Activated CD8-positive, alpha-beta T cell treated with anti-CD3 and anti-CD28 coated beads, Interleukin-2, amount 10 ng/mL, durations not matched to agents 7 days and 5 days (primary cell): ENCODE measurements around the gene VIPAS39. TPM values are rescaled to one million over a fixed set of nuclear protein-coding genes. Genes with fewer than 3 reads are reported as not detected.

Source experiments
- ATAC-seq: fragments of 150-1000 bp; cut with Tn5 transposase; one replicate; pipeline ENCODE4 v1.10.0; 2021; ENCODE audit warnings: moderate library complexity
- CTCF ChIA-PET: fragments of 350-600 bp; sonication (Branson Sonifier 250); formaldehyde crosslinking; loops from one replicate; lab custom pipeline; 2021; ENCODE audit warnings: antibody characterized with exemption; lab: Charles Lee
- POLR2A ChIA-PET: fragments of 350-600 bp; sonication (Branson Sonifier 250); formaldehyde crosslinking; loops from one replicate; lab custom pipeline; 2021; ENCODE audit warnings: antibody characterized with exemption; lab: Charles Lee
- DNase-seq: peaks from one replicate; pipeline ENCODE4 v3.0.0-alpha.2; 2020
- H3K27ac Mint-ChIP-seq: one replicate; pipeline ENCODE4 v1.8.0; 2021; ENCODE audit warnings: mild to moderate bottlenecking, mixed read lengths
- H3K27me3 Mint-ChIP-seq: one replicate; pipeline ENCODE4 v1.8.0; 2021; ENCODE audit warnings: low read depth, mixed read lengths
- H3K36me3 Mint-ChIP-seq: one replicate; pipeline ENCODE4 v1.8.0; 2021; ENCODE audit warnings: low read depth, mixed read lengths
- H3K4me1 Mint-ChIP-seq: one replicate; pipeline ENCODE4 v1.8.0; 2021; ENCODE audit warnings: low read depth, mixed read lengths
- H3K4me3 Mint-ChIP-seq: one replicate; pipeline ENCODE4 v1.8.0; 2021; ENCODE audit warnings: mild to moderate bottlenecking, mixed read lengths
- H3K9me3 Mint-ChIP-seq: one replicate; pipeline ENCODE4 v1.8.0; 2022; ENCODE audit warnings: mixed read lengths; ENCODE audit not compliant: insufficient read depth
- total RNA-seq, 2 experiments: library from RNA; stranded (reverse); gene quantifications; one replicate each; pipeline ENCODE4 v1.2.3, GENCODE V29; 2021

Gene VIPAS39
- total RNA-seq, 2 experiments from 2014 or later, result 18.4 to 19.3 TPM

GRCh38 chr14:77485901-77486678 is 28.7 kb upstream of the VIPAS39 start:
- Mint-ChIP-seq H3K9me3 (no peaks in the 10 kb centered on the region), H3K27me3 (no peaks in the 10 kb centered on the region), H3K36me3 (no peaks in the 10 kb centered on the region), H3K27ac (no peak overlapping the region), H3K4me3 (no peak overlapping the region), H3K4me1 (no peaks in the 10 kb centered on the region)
- DNase-seq, result no peak
- ChIA-PET CTCF (interaction anchor here (1.5 kb wide), 1 partner anchor 27 kb away, joined by 5 read pairs; no protein-coding TSS in a partner anchor), POLR2A (no interaction called here)
- no peak for ATAC-seq

- Mint-ChIP-seq H3K4me3 (no peak overlapping the region), H3K27me3 (no peaks in the 10 kb centered on the region), H3K27ac (no peak overlapping the region), H3K9me3 (no peaks in the 10 kb centered on the region), H3K36me3 (no peaks in the 10 kb centered on the region), H3K4me1 (no peaks in the 10 kb centered on the region)
- POLR2A ChIA-PET, result no interaction called here
- ATAC-seq, result no peak
- CTCF ChIA-PET, result no interaction called here
- no peak for DNase-seq
Observed at GRCh38 chr14:77485256-77485655, 27.9 kb upstream of the VIPAS39 start.

GRCh38 chr14:77482422-77482821 is 25.0 kb upstream of the VIPAS39 start:
- DNase-seq (no peak), ATAC-seq (no peak)
- no peaks in the 10 kb centered on the region for H3K9me3 Mint-ChIP-seq
- H3K4me1 Mint-ChIP-seq, result no peaks in the 10 kb centered on the region
- ChIA-PET CTCF (interaction anchor here (0.8 kb wide), 1 partner anchor 23 kb away, joined by 3 read pairs; no protein-coding TSS in a partner anchor), POLR2A (no interaction called here)
- H3K27ac Mint-ChIP-seq, result no peak overlapping the region
- no peak overlapping the region for H3K4me3 Mint-ChIP-seq
- H3K27me3 Mint-ChIP-seq, result no peaks in the 10 kb centered on the region
- H3K36me3 Mint-ChIP-seq, result no peaks in the 10 kb centered on the region

- no peak for DNase-seq
- no peaks in the 10 kb centered on the region for H3K27me3 Mint-ChIP-seq
- POLR2A ChIA-PET, result no interaction called here
- no peak for ATAC-seq
- H3K27ac Mint-ChIP-seq, result no peak overlapping the region
- CTCF ChIA-PET, result interaction anchor here (2.1 kb wide), 1 partner anchor 20 kb away, joined by 10 read pairs; no protein-coding TSS in a partner anchor
- no peak overlapping the region for H3K4me3 Mint-ChIP-seq
- no peaks in the 10 kb centered on the region for H3K9me3 Mint-ChIP-seq
- no peaks in the 10 kb centered on the region for H3K4me1 Mint-ChIP-seq
- H3K36me3 Mint-ChIP-seq, result no peaks in the 10 kb centered on the region
Observed at GRCh38 chr14:77478796-77479195, 21.4 kb upstream of the VIPAS39 start.

GRCh38 chr14:77478029-77478428 is 20.6 kb upstream of the VIPAS39 start:
- ATAC-seq, result no peak
- no peak overlapping the region for H3K27ac Mint-ChIP-seq
- ChIA-PET POLR2A (no interaction called here), CTCF (interaction anchor here (2.1 kb wide), 1 partner anchor 19 kb away, joined by 10 read pairs; no protein-coding TSS in a partner anchor)
- no peaks in the 10 kb centered on the region for H3K27me3 Mint-ChIP-seq
- no peak for DNase-seq
- no peak overlapping the region for H3K4me3 Mint-ChIP-seq
- no peaks in the 10 kb centered on the region for H3K36me3 Mint-ChIP-seq
- H3K9me3 Mint-ChIP-seq, result no peaks in the 10 kb centered on the region
- no peaks in the 10 kb centered on the region for H3K4me1 Mint-ChIP-seq

GRCh38 chr14:77475432-77476115 is 18.2 kb upstream of the VIPAS39 start:
- no peaks in the 10 kb centered on the region for H3K27me3 Mint-ChIP-seq
- no peaks in the 10 kb centered on the region for H3K36me3 Mint-ChIP-seq
- H3K4me1 Mint-ChIP-seq, result no peaks in the 10 kb centered on the region
- ATAC-seq, result no peak
- H3K27ac Mint-ChIP-seq, result no peak overlapping the region
- H3K9me3 Mint-ChIP-seq, result no peaks in the 10 kb centered on the region
- no peak for DNase-seq
- ChIA-PET CTCF (no interaction called here), POLR2A (no interaction called here)
- no peak overlapping the region for H3K4me3 Mint-ChIP-seq

- Mint-ChIP-seq H3K27ac (no peak overlapping the region), H3K4me3 (no peak overlapping the region), H3K36me3 (peaks cover 2% of the 10 kb centered on the region), H3K27me3 (no peaks in the 10 kb centered on the region), H3K4me1 (no peaks in the 10 kb centered on the region), H3K9me3 (no peaks in the 10 kb centered on the region)
- CTCF ChIA-PET, result no interaction called here
- POLR2A ChIA-PET, result no interaction called here
- no peak for ATAC-seq
- no peak for DNase-seq
Observed at GRCh38 chr14:77474479-77475177, 17.2 kb upstream of the VIPAS39 start.

GRCh38 chr14:77473921-77474320 is 16.5 kb upstream of the VIPAS39 start:
- no peak overlapping the region for H3K27ac Mint-ChIP-seq
- no peaks in the 10 kb centered on the region for H3K9me3 Mint-ChIP-seq
- no peaks in the 10 kb centered on the region for H3K27me3 Mint-ChIP-seq
- ATAC-seq, result no peak
- H3K4me1 Mint-ChIP-seq, result no peaks in the 10 kb centered on the region
- no peak overlapping the region for H3K4me3 Mint-ChIP-seq
- POLR2A ChIA-PET, result no interaction called here
- CTCF ChIA-PET, result no interaction called here
- peaks cover 9% of the 10 kb centered on the region for H3K36me3 Mint-ChIP-seq
- DNase-seq, result no peak

GRCh38 chr14:77470224-77470870 is 12.9 kb upstream of the VIPAS39 start:
- ATAC-seq (no peak), DNase-seq (no peak)
- ChIA-PET POLR2A (no interaction called here), CTCF (no interaction called here)
- no peak overlapping the region for H3K4me3 Mint-ChIP-seq
- H3K9me3 Mint-ChIP-seq, result no peaks in the 10 kb centered on the region
- peaks cover 32% of the 10 kb centered on the region for H3K36me3 Mint-ChIP-seq
- no peaks in the 10 kb centered on the region for H3K27me3 Mint-ChIP-seq
- H3K4me1 Mint-ChIP-seq, result no peaks in the 10 kb centered on the region
- no peak overlapping the region for H3K27ac Mint-ChIP-seq

GRCh38 chr14:77469539-77469938 is 12.1 kb upstream of the VIPAS39 start:
- Mint-ChIP-seq H3K27me3 (no peaks in the 10 kb centered on the region), H3K36me3 (peaks cover 40% of the 10 kb centered on the region), H3K9me3 (no peaks in the 10 kb centered on the region), H3K4me3 (no peak overlapping the region), H3K4me1 (no peaks in the 10 kb centered on the region), H3K27ac (no peak overlapping the region)
- ATAC-seq (no peak), DNase-seq (no peak)
- ChIA-PET POLR2A (no interaction called here), CTCF (interaction anchor here (1.4 kb wide), 1 partner anchor 10 kb away, joined by 11 read pairs; no protein-coding TSS in a partner anchor)

GRCh38 chr14:77469067-77469505 is 11.7 kb upstream of the VIPAS39 start:
- no peaks in the 10 kb centered on the region for H3K4me1 Mint-ChIP-seq
- no peak overlapping the region for H3K27ac Mint-ChIP-seq
- no peak overlapping the region for H3K4me3 Mint-ChIP-seq
- H3K36me3 Mint-ChIP-seq, result peaks cover 43% of the 10 kb centered on the region
- ATAC-seq, result no peak
- POLR2A ChIA-PET, result no interaction called here
- no peak for DNase-seq
- H3K9me3 Mint-ChIP-seq, result no peaks in the 10 kb centered on the region
- CTCF ChIA-PET, result interaction anchor here (1.4 kb wide), 1 partner anchor 10 kb away, joined by 11 read pairs; no protein-coding TSS in a partner anchor
- no peaks in the 10 kb centered on the region for H3K27me3 Mint-ChIP-seq
